T-helper 1 cell treated with Interleukin-12 subunit alpha and Interleukin-12 subunit beta and Interleukin-4 antibody, amounts not matched to agents 30 ng/mL and 1 ng/mL, for 36 hours (primary cell): Measurements from ENCODE around the gene AQP11. TPM values are rescaled to one million over a fixed set of nuclear protein-coding genes. Genes with fewer than 3 reads are reported as not detected.
"Not testable (repeated sequence)": the region's sequence is repeated elsewhere in the genome, so short reads cannot be mapped to it uniquely, and the experiment has no call there.

Source experiments
- intact Hi-C: fragments of 100-400 bp; cut with micrococcal nuclease; formaldehyde crosslinking; loops from one replicate; pipeline ENCODE4 v1.15.1; 2024
- total RNA-seq: library from RNA; stranded (reverse); gene quantifications from 2 replicates; pipeline ENCODE4 v1.2.3, GENCODE V29; 2022

AQP11 gene
- 0.10 and 0.34 TPM in 2 replicates for total RNA-seq

DNA sequence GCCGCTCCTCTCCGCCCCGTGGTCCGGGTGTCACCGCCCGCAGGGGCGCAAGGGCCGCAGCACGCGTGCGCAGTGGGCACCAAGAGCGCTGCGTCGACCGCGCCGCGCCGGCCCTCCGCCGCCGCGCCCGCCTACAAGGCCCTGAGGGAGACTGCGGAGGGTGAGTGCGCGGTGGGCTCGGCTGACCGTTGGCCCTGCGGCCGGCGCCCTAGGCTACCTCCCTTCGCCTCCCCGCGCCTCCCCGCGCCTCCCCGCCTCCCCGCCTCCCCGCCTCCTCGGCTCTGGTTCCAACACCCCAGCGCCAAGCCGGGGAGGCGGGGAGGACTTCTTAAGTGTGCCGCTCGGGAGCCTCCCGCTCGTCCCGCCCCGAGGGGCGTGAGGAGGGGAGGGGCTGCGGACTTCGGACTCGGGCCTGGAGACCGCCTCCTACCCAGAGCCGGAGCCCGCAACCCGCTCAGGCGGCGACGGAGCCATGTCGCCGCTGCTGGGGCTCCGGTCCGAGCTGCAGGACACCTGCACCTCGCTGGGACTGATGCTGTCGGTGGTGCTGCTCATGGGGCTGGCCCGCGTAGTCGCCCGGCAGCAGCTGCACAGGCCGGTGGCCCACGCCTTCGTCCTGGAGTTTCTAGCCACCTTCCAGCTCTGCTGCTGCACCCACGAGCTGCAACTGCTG, at the start of gene AQP11:
Gene AQP11 (plus strand): TSS at position 433 of the 673 bp plus-strand sequence. CDS start 40 bp downstream, at position 473.
- intact Hi-C loops, result loop anchor here (1.0 to 2.0 kb wide), 4 partner anchors 47 to 599 kb away; partner anchors contain the start of genes CLNS1A, INTS4, KCTD21 and PAK1

- intact Hi-C loops, result no loop called here
Measured at GRCh38 chr11:77542296-77542695, 47.5 kb upstream of the AQP11 start.

GRCh38 chr11:77547047-77547836, 42.5 kb upstream of the AQP11 start:
- intact Hi-C loops, result loop anchor here (5.0 kb wide), 1 partner anchor 255 kb away; no protein-coding TSS in a partner anchor

GRCh38 chr11:77547863-77548551, 41.7 kb upstream of the AQP11 start:
- intact Hi-C loops, result loop anchor here (1.0 to 5.0 kb wide), 6 partner anchors 77 to 457 kb away; no protein-coding TSS in a partner anchor

DNA sequence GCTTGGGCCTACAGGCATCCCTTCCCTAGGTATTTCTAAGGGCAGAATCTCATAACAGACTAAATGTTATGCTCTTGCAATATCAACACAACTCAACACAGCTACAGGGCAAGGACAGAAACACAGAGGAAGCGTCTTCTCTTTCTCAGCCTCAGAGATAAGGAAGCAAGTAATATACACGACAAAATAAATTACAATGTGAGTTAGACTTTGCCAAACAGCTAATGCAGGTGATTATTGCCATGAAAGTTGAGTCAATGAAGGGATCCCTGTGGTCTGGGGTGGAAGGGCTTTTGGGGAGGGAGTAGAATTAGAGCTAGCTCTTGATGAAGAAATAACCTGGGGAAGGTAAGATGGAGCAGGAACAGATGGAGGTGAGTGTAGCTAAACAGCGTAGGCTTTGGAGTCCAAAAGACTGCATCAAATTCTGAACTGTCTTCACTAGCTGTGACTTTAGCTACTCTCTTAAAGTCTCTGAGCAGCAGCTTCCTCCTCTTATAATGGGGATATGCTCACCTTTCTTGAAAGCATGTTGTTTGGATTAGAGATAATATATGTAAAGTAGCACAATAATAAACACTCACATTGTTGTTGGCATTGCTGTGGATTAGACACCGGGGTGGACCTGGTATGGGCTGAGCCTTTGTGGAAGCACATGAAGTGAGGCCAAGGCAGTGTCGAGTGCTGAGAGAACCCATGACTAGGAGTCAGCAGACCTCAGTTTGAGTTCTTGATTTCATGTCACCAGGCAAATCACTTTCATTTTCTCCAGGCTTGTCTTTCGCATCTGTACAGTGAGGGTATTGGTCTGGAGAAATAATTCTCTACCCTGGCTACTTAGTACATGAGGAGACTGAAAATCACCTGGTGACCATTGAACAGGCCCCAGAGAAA, 41.0 kb upstream of the AQP11 start:
- intact Hi-C loops, result loop anchor here (1.0 to 5.0 kb wide), 6 partner anchors 77 to 457 kb away; no protein-coding TSS in a partner anchor

DNA sequence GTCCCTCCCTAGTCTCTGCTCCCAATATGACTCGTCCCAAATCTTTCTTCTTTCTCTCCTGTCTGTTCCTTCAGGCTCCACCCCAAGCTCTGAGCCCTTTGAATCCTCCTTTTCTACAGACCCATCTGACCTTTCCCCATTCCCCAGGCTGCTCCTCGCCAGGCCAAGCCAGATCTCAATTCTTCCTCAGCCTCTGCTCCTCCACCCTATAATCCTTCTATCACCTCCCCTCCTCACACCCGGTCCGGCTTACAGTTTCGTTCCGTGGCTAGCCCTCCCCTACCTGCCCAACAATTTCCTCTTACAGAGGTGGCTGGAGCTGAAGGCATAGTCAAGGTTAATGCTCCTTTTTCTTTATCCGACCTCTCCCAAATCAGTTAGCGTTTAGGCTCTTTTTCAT, 38.3 kb upstream of the AQP11 start:
- intact Hi-C loops, result not testable (repeated sequence)

DNA sequence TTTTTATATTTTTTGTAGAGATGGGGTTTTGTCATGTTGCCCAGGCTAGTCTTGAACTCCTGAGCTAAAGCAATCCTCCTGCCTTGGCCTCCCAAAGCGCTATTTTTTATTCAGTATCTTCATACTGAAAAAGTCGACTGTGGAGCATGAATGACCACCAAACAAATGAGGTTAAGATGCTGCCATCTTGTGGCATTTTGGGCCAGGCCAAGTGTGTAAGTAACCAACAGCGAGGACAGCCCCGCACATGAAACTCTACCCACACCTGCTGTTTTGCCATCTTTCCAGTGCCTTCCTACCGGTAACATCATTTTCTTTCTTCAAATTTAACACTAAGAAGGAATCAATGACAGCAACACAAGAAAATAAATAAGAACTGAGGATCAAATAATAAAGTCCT, 32.2 kb upstream of the AQP11 start:
- intact Hi-C loops, result no loop called here

- intact Hi-C loops, result no loop called here
Measured at GRCh38 chr11:77558380-77558779, 31.4 kb upstream of the AQP11 start.

DNA sequence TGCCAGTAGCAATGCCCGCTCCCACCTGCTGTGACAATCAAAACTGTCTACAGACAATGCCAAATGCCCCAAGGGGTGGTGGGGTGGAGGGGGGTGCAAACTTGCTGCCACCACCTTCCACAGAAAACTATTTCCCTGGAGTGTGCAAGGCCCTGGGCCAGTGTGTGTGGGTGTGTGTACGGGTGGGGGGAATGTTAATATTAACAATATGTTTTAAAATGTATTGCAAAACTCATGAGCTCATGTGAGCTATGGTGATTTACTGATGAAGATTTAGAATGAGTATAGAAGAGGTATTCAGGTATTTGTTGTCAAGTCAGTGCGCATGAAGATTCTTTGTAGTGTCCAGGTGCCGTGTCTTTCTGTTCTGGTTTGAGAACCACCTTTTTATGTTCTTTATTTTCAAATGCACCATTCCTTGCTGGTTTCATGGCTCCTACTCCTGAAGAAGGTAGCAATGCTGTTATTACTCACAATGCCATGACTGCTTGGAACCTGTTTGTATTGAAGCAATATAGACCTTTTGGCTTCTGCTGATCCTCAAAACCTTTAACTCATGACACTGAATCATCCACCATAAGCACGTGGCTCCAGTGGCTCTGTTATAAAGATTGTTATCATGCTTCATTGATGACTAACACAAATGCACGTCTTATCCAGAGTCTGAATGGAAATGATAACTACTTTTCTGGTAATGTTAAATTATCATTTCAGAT, 29.9 kb upstream of the AQP11 start:
- intact Hi-C loops, result no loop called here

DNA sequence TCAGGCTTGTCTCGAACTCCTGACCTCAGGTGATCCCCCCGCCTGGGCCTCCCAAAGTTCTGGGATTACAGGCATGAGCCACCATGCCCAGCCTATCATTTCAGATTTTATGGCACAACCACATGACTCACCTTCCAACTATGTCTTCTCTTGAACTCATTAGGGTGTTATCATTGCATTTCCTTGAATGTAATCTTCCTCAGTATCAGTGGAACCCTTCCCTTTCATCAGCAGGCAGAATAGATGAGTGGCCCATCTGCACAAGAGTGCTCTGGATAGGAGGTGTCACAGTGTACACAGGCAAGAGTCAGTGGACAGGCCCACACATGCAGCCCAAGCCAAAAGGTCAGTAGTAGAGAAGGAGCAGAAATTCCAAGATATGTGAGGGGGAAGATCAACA, 29.1 kb upstream of the AQP11 start:
- intact Hi-C loops, result no loop called here

DNA sequence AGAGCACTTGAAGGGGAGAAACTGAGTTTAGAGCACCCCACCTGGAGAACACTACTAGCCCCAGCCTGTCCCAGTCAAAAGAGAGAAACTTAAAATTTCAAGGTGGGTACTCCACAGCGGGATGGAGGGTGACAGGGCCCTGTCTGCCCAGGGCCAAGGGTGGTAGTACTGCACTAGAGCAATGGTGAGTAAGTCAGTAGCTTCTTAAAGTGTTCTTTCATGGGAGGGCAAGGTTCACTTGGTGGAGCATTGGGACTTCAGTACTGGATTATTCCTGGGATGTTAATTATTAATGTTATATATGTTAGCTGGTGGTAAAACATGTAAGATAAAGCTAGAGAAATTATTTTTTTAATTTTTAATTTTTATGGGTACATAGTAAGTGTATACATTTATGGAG, 28.5 kb upstream of the AQP11 start:
- intact Hi-C loops, result no loop called here

GRCh38 chr11:77568306-77568705, 21.4 kb upstream of the AQP11 start:
- intact Hi-C loops, result no loop called here

- intact Hi-C loops, result no loop called here
Measured at GRCh38 chr11:77568916-77569675, 20.7 kb upstream of the AQP11 start.

DNA sequence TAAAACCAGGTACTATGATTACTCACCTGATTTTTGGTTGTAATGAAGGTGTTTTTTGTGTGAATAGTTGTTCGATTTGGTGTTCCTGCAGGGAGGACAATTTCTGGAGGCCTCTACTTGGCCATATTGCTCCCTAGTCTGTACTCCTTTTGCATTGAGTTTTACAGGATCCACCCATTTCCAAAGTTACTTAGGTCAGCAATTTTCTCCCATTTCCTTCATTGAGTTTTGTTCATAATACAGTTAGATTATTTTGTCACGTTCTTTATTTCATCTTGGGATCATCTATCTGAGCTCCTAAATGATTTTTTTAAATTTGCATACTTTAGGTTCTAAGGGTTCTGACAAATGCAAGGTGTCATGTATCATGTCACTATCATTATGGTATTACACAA, 20.1 kb upstream of the AQP11 start:
- intact Hi-C loops, result no loop called here

- intact Hi-C loops, result not testable (repeated sequence)
Measured at GRCh38 chr11:77570896-77571295, 18.9 kb upstream of the AQP11 start.

GRCh38 chr11:77575428-77575827, 14.3 kb upstream of the AQP11 start:
- intact Hi-C loops, result not testable (repeated sequence)

DNA sequence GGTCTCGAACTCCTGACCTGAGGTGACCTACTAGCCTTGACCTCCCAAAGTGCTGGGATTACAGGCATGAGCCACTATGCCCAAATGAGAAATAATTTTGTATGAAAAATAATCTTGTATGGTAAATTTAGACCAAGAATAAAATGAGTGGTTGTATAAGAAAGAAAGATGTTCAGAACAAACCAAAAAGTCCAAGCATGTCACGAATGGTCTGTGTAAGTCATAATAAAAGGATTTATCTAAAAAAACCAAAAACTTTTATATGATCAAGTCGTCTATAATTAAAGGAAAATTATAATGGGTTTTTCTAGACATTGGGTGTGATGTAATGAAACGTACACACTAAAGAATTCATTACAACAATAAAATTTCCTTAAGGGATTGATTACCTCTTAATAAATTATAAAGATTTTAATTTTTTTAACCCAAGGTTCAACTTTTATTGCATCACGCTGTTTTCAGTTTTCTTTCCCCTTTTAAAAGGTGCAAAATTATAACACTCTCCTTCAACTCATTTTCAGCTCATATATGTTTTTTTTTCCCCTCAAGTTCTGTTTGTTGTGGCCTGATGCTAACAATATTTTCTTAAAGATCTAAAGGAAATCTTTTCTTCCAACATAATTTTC, 8.9 kb upstream of the AQP11 start:
- intact Hi-C loops, result no loop called here

DNA sequence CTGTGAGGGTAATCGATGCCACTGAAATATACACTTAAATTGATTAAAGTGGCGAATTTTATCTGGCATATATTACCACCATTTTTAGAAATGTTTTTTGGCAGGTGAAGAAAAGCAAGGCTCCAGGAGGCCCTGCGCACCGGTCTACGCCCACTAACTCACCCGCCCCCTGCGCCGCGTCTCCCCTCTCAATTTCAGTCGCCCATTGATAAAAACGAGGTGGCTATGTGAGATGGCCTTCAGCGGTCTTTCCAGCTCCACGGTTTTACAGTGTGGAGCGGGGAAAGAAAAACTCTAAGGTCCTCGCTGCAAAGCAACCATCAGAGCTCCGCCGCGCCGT, 602 bp upstream of the AQP11 start:
- intact Hi-C loops, result loop anchor here (1.0 to 2.0 kb wide), 4 partner anchors 48 to 600 kb away; partner anchors contain the start of genes CLNS1A, INTS4, KCTD21 and PAK1

DNA sequence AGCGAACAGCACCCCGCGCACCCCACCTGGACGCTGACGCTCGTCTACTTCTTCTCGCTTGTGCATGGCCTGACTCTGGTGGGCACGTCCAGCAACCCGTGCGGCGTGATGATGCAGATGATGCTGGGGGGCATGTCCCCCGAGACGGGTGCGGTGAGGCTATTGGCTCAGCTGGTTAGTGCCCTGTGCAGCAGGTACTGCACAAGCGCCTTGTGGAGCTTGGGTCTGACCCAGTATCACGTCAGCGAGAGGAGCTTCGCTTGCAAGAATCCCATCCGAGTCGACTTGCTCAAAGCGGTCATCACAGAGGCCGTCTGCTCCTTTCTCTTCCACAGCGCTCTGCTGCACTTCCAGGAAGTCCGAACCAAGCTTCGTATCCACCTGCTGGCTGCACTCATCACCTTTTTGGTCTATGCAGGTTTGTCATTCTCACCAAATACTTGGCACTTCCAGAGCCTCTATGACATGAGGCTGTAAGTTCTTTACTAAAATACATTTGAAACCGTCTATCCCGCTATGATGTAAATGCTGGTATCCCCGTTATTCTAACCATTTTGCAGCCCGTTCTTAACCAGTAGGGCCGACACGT, 535 bp downstream of the AQP11 start:
- intact Hi-C loops, result no loop called here
